IMR-90 (cell line): Measurements from ENCODE around the gene TDRD3.
A peak's percentile ranks its signal among the peaks of the same experiment; 100 is the strongest.

Source experiments
- CTCF ChIP-seq: conservative IDR thresholded peaks from 2 replicates; pipeline ENCODE4 v1.5.1; 2012; ENCODE audit warnings: mild to moderate bottlenecking, low read depth, low read length, improper control_type of control experiment
- FOS ChIP-seq: fragments of 150-350 bp; IDR thresholded peaks from 2 replicates; pipeline ENCODE4 v1.6.1; 2016; ENCODE audit warnings: low read depth, low read length
- MAFK ChIP-seq: IDR thresholded peaks from 2 replicates; pipeline ENCODE4 v1.6.1; 2012; ENCODE audit warnings: low read depth, low read length, improper control_type of control experiment
- MXI1 ChIP-seq: IDR thresholded peaks from 2 replicates; pipeline ENCODE4 v1.6.1; 2012; ENCODE audit warnings: low read depth, mild to moderate bottlenecking, low read length, moderate library complexity, borderline replicate concordance
- POLR2A ChIP-seq: IDR thresholded peaks from 2 replicates; pipeline ENCODE4 v1.6.1; 2012; ENCODE audit warnings: mild to moderate bottlenecking, low read depth, low read length
- RFX5 ChIP-seq: IDR thresholded peaks from 2 replicates; pipeline ENCODE4 v1.8.0; 2012; ENCODE audit warnings: low read depth, mild to moderate bottlenecking, low read length, moderate library complexity
- SMC3 ChIP-seq: fragments of 150-350 bp; IDR thresholded peaks from 2 replicates; pipeline ENCODE4 v1.6.1; 2016; ENCODE audit warnings: low read depth, mild to moderate bottlenecking, antibody characterized with exemption, low read length, moderate library complexity

- peak; percentile 23; the same call in 1 of the 2 replicates for TF ChIP-seq CTCF
- TF ChIP-seq MXI1 = no peak
- no peak for TF ChIP-seq RFX5
- TF ChIP-seq POLR2A = no peak
- no peak for TF ChIP-seq MAFK
- no peak for TF ChIP-seq FOS
- TF ChIP-seq SMC3 = no peak
Observed at GRCh38 chr13:60369242-60369641, 27.8 kb upstream of the TDRD3 start.
